MM.1S (cell line): Measurements from ENCODE around the gene TACC2.

ENCODE experiments used
- DNase-seq: peaks from one replicate; pipeline ENCODE4 v3.0.0-alpha.2; 2015
- H2AFZ ChIP-seq: fragments of 300-600 bp; sonication (generic); 2 replicates; pipeline ENCODE4 v1.6.0; 2016; ENCODE audit warnings: antibody characterized with exemption, low read length
- H3F3A ChIP-seq: fragments of 300-600 bp; sonication (generic); 2 replicates; pipeline ENCODE4 v1.6.1; 2016; ENCODE audit warnings: mild to moderate bottlenecking, antibody characterized with exemption, low read length, moderate library complexity, mixed read lengths; ENCODE audit not compliant: insufficient read depth
- H3K27ac ChIP-seq: fragments of 300-600 bp; sonication (generic); 2 replicates; pipeline ENCODE4 v1.5.1; 2016; ENCODE audit warnings: mild to moderate bottlenecking, low read length
- H3K27me3 ChIP-seq: fragments of 300-600 bp; sonication (generic); replicated peaks from 2 replicates; pipeline ENCODE4 v1.6.0; 2016; ENCODE audit warnings: low read length; ENCODE audit not compliant: insufficient read depth
- H3K36me3 ChIP-seq: fragments of 300-600 bp; sonication (generic); replicated peaks from 2 replicates; pipeline ENCODE4 v1.6.1; 2016; ENCODE audit warnings: mild to moderate bottlenecking, low read length, mixed read lengths; ENCODE audit not compliant: insufficient read depth
- H3K4me1 ChIP-seq: fragments of 300-600 bp; sonication (generic); 2 replicates; pipeline ENCODE4 v1.6.1; 2016; ENCODE audit warnings: low read length, mixed read lengths
- H3K4me2 ChIP-seq: fragments of 300-600 bp; sonication (generic); 2 replicates; pipeline ENCODE4 v1.6.0; 2016; ENCODE audit warnings: low read depth, low read length
- H3K4me3 ChIP-seq: fragments of 300-600 bp; sonication (generic); 2 replicates; pipeline ENCODE4 v1.5.1; 2016; ENCODE audit warnings: low read length, mixed read lengths
- H3K79me2 ChIP-seq: fragments of 300-600 bp; sonication (generic); 2 replicates; pipeline ENCODE4 v1.6.1; 2016; ENCODE audit warnings: mixed run types, low read length, mixed read lengths
- H3K9ac ChIP-seq: fragments of 300-600 bp; sonication (generic); 2 replicates; pipeline ENCODE4 v1.6.1; 2016; ENCODE audit warnings: low read length, mixed read lengths
- H3K9me2 ChIP-seq: fragments of 300-600 bp; sonication (generic); replicated peaks from 2 replicates; pipeline ENCODE4 v1.6.1; 2016; ENCODE audit warnings: mild to moderate bottlenecking, low read length, mixed read lengths; ENCODE audit not compliant: insufficient read depth
- H3K9me3 ChIP-seq: fragments of 300-600 bp; sonication (generic); replicated peaks from 2 replicates; pipeline ENCODE4 v1.6.1; 2016; ENCODE audit warnings: mild to moderate bottlenecking, low read length, mixed read lengths; ENCODE audit not compliant: insufficient read depth
- H4K20me1 ChIP-seq: fragments of 300-600 bp; sonication (generic); 2 replicates; pipeline ENCODE4 v1.6.1; 2016; ENCODE audit warnings: mild to moderate bottlenecking, low read length, moderate library complexity, mixed read lengths; ENCODE audit not compliant: insufficient read depth
- EZH2 ChIP-seq: fragments of 300-600 bp; sonication (generic); optimal IDR thresholded peaks from 2 replicates; pipeline ENCODE3; 2017; ENCODE audit warnings: low read depth, mild to moderate bottlenecking, antibody characterized with exemption, low read length, mixed read lengths
- EZH2phosphoT487 ChIP-seq: fragments of 300-600 bp; sonication (generic); IDR thresholded peaks from 2 replicates; pipeline ENCODE4 v1.6.1; 2018; ENCODE audit warnings: antibody characterized with exemption, low read length
- TF ChIP-seq, protein P1 (sequence below): fragments of 300-600 bp; sonication (generic); IDR thresholded peaks from 2 replicates; pipeline ENCODE4 v1.5.1; 2016; ENCODE audit warnings: antibody characterized with exemption, low read length, mixed read lengths

The TACC2 gene

DNA sequence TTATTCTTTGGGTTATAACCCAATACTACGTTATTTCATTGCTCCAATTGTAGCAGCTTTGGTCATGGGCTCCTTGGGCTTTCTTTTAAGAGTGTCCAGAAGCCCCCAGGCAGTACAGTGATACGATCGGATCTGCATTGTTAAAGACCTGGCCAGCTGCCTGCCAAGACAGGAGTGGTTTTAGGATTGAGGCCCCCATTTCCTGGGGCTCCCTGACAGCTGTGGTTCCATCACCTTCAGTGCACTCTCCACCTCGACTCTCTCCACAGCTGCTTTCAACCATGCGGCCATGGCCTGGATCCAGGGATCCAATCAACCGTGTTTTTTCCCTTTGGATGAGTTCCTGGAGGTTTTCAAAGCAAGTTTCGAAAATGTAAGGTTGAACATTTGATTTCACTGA is 158.7 kb downstream of the TACC2 start:
- Histone ChIP-seq H3K9ac (no peak overlapping the region), H3K79me2 (no peaks in the 10 kb centered on the region), H3K4me1 (no peaks in the 10 kb centered on the region), H3K9me3 (no peaks in the 10 kb centered on the region), H2AFZ (no peak overlapping the region), H3K27me3 (no peaks in the 10 kb centered on the region), H3K4me2 (no peak overlapping the region), H3K36me3 (no peaks in the 10 kb centered on the region), H4K20me1 (no peaks in the 10 kb centered on the region), H3K4me3 (no peak overlapping the region), H3K9me2 (no peaks in the 10 kb centered on the region), H3F3A (no peaks in the 10 kb centered on the region), H3K27ac (no peak overlapping the region)
- TF ChIP-seq EZH2phosphoT487 (no peak), EZH2 (no peak)
- TF ChIP-seq, protein P1, sequence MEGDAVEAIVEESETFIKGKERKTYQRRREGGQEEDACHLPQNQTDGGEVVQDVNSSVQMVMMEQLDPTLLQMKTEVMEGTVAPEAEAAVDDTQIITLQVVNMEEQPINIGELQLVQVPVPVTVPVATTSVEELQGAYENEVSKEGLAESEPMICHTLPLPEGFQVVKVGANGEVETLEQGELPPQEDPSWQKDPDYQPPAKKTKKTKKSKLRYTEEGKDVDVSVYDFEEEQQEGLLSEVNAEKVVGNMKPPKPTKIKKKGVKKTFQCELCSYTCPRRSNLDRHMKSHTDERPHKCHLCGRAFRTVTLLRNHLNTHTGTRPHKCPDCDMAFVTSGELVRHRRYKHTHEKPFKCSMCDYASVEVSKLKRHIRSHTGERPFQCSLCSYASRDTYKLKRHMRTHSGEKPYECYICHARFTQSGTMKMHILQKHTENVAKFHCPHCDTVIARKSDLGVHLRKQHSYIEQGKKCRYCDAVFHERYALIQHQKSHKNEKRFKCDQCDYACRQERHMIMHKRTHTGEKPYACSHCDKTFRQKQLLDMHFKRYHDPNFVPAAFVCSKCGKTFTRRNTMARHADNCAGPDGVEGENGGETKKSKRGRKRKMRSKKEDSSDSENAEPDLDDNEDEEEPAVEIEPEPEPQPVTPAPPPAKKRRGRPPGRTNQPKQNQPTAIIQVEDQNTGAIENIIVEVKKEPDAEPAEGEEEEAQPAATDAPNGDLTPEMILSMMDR: no peak
- no peak for DNase-seq

- no peaks in the 10 kb centered on the region for H3K79me2 ChIP-seq
- DNase-seq: no peak
- H3K4me2 ChIP-seq: no peak overlapping the region
Measured at GRCh38 chr10:122148876-122149560, 160.1 kb downstream of the TACC2 start.

GRCh38 chr10:122149561-122150505 is 160.9 kb downstream of the TACC2 start:
- H3K9me2 ChIP-seq: no peaks in the 10 kb centered on the region
- H4K20me1 ChIP-seq: no peaks in the 10 kb centered on the region
- no peak overlapping the region for H2AFZ ChIP-seq
- H3K4me2 ChIP-seq: no peak overlapping the region
- H3K27me3 ChIP-seq: no peaks in the 10 kb centered on the region
- no peak overlapping the region for H3K4me3 ChIP-seq
- no peaks in the 10 kb centered on the region for H3K4me1 ChIP-seq
- no peaks in the 10 kb centered on the region for H3K79me2 ChIP-seq
- H3K9me3 ChIP-seq: no peaks in the 10 kb centered on the region
- H3F3A ChIP-seq: no peaks in the 10 kb centered on the region
- no peak overlapping the region for H3K9ac ChIP-seq
- no peak for TF ChIP-seq EZH2
- TF ChIP-seq, protein P1: no peak
- TF ChIP-seq EZH2phosphoT487: no peak
- no peaks in the 10 kb centered on the region for H3K36me3 ChIP-seq
- H3K27ac ChIP-seq: no peak overlapping the region
- no peak for DNase-seq

More at GRCh38 chr10:122148876-122149560, 160.1 kb downstream of the TACC2 start:
- Histone ChIP-seq H4K20me1 (no peaks in the 10 kb centered on the region), H3K9me2 (no peaks in the 10 kb centered on the region), H3F3A (no peaks in the 10 kb centered on the region), H3K9ac (no peak overlapping the region), H2AFZ (no peak overlapping the region), H3K36me3 (no peaks in the 10 kb centered on the region), H3K4me3 (no peak overlapping the region), H3K27ac (no peak overlapping the region), H3K27me3 (no peaks in the 10 kb centered on the region), H3K4me1 (no peaks in the 10 kb centered on the region), H3K9me3 (no peaks in the 10 kb centered on the region)
- TF ChIP-seq EZH2phosphoT487 (no peak), EZH2 (no peak)
- TF ChIP-seq, protein P1: no peak
